Loucy (cell line): Measurements from ENCODE around the gene CDC42BPA.

Source experiments
- H2AFZ ChIP-seq: fragments of 200-600 bp; sonication (generic); 2 replicates; pipeline ENCODE4 v1.6.0; 2016; ENCODE audit warnings: antibody characterized with exemption, mild to moderate bottlenecking, low read length, moderate library complexity
- H3F3A ChIP-seq: fragments of 200-600 bp; 2 replicates; pipeline ENCODE4 v1.6.0; 2016; ENCODE audit warnings: antibody characterized with exemption, low read depth, mild to moderate bottlenecking
- H3K27me3 ChIP-seq: fragments of 200-600 bp; sonication (generic); 2 replicates; pipeline ENCODE4 v1.6.1; 2014; ENCODE audit warnings: low read length, mild to moderate bottlenecking; ENCODE audit not compliant: insufficient read depth, poor library complexity, severe bottlenecking
- H3K36me3 ChIP-seq: fragments of 200-600 bp; sonication (generic); 2 replicates; pipeline ENCODE4 v1.6.1; 2016; ENCODE audit warnings: low read length; ENCODE audit not compliant: insufficient read depth
- H3K4me1 ChIP-seq: fragments of 200-600 bp; sonication (generic); 2 replicates; pipeline ENCODE4 v1.5.1; 2014; ENCODE audit warnings: low read length, mild to moderate bottlenecking; ENCODE audit not compliant: insufficient read depth, poor library complexity, severe bottlenecking
- H3K4me2 ChIP-seq: fragments of 200-600 bp; sonication (generic); 2 replicates; pipeline ENCODE4 v1.6.0; 2014; ENCODE audit warnings: antibody characterized with exemption, low read length, low read depth, mild to moderate bottlenecking; ENCODE audit not compliant: poor library complexity, severe bottlenecking
- H3K4me3 ChIP-seq: fragments of 200-600 bp; sonication (generic); 2 replicates; pipeline ENCODE4 v1.5.1; 2014; ENCODE audit warnings: low read length, mild to moderate bottlenecking, mixed read lengths; ENCODE audit not compliant: poor library complexity, severe bottlenecking
- H3K79me2 ChIP-seq: fragments of 200-600 bp; sonication (generic); 2 replicates; pipeline ENCODE4 v1.6.1; 2014; ENCODE audit warnings: low read length; ENCODE audit not compliant: insufficient read depth
- H3K9ac ChIP-seq: fragments of 200-600 bp; sonication (generic); 2 replicates; pipeline ENCODE4 v1.6.0; 2014; ENCODE audit warnings: mild to moderate bottlenecking, low read depth, low read length, moderate library complexity; ENCODE audit not compliant: poor library complexity, severe bottlenecking
- H3K9me2 ChIP-seq: fragments of 200-600 bp; sonication (generic); replicated peaks from 2 replicates; pipeline ENCODE4 v1.6.1; 2016; ENCODE audit warnings: low read depth, low read length, mixed read lengths
- H3K9me3 ChIP-seq: fragments of 200-600 bp; sonication (generic); 2 replicates; pipeline ENCODE4 v1.6.1; 2014; ENCODE audit warnings: mild to moderate bottlenecking, antibody characterized with exemption, low read length, low read depth; ENCODE audit not compliant: insufficient read depth
- H4K20me1 ChIP-seq: fragments of 200-600 bp; sonication (generic); 2 replicates; pipeline ENCODE4 v1.6.0; 2014; ENCODE audit warnings: antibody characterized with exemption, low read length, mild to moderate bottlenecking; ENCODE audit not compliant: insufficient read depth, poor library complexity, severe bottlenecking
- CTCF ChIP-seq: fragments of 200-600 bp; sonication (generic); conservative IDR thresholded peaks from 2 replicates; pipeline ENCODE4 v1.5.1; 2014; ENCODE audit warnings: mild to moderate bottlenecking, antibody characterized with exemption, low read length
- EZH2phosphoT487 ChIP-seq: fragments of 200-600 bp; IDR thresholded peaks from 2 replicates; pipeline ENCODE4 v1.6.1; 2018; ENCODE audit warnings: antibody characterized with exemption, mild to moderate bottlenecking, moderate library complexity, borderline replicate concordance

Gene CDC42BPA

GRCh38 chr1:226942392-226942791, 375.9 kb downstream of the CDC42BPA start:
- peaks cover 3% of the 10 kb centered on the region for H4K20me1 ChIP-seq
- H2AFZ ChIP-seq, result no peak overlapping the region
- peak overlapping the region; percentile 93 for H3K4me2 ChIP-seq
- H3K4me3 ChIP-seq, result peak overlapping the region; percentile 88
- peaks cover 72% of the 10 kb centered on the region for H3K4me1 ChIP-seq
- H3F3A ChIP-seq, result no peaks in the 10 kb centered on the region
- no peaks in the 10 kb centered on the region for H3K9me3 ChIP-seq
- no peaks in the 10 kb centered on the region for H3K27me3 ChIP-seq
- peaks cover 71% of the 10 kb centered on the region for H3K79me2 ChIP-seq
- no peak for TF ChIP-seq CTCF
- TF ChIP-seq EZH2phosphoT487, result no peak
- no peaks in the 10 kb centered on the region for H3K9me2 ChIP-seq
- no peak overlapping the region for H3K9ac ChIP-seq
- no peaks in the 10 kb centered on the region for H3K36me3 ChIP-seq

GRCh38 chr1:226940806-226941067, 377.6 kb downstream of the CDC42BPA start:
- no peak for TF ChIP-seq CTCF
- TF ChIP-seq EZH2phosphoT487, result no peak

GRCh38 chr1:226940029-226940805, 378.1 kb downstream of the CDC42BPA start, which contains the start of gene COQ8A:
TSS of gene COQ8A (plus strand) at chr1:226940294. CDS start at chr1:226961386, 21,092 bp downstream.
- no peaks in the 10 kb centered on the region for H3K9me2 ChIP-seq
- peaks cover 7% of the 10 kb centered on the region; the same call in 1 of the 2 replicates for H3K9me3 ChIP-seq
- peak within 1 kb of the TSS; percentile 92 for H3K9ac ChIP-seq
- peaks cover 56% of the 10 kb centered on the region for H3K4me1 ChIP-seq
- peaks cover 50% of the 10 kb centered on the region for H3K79me2 ChIP-seq
- peak within 1 kb of the TSS; percentile 80 for H2AFZ ChIP-seq
- TF ChIP-seq EZH2phosphoT487, result no peak
- TF ChIP-seq CTCF, result no peak
- peaks cover 3% of the 10 kb centered on the region for H4K20me1 ChIP-seq
- no peaks in the 10 kb centered on the region for H3F3A ChIP-seq
- H3K27me3 ChIP-seq, result no peaks in the 10 kb centered on the region
- H3K36me3 ChIP-seq, result no peaks in the 10 kb centered on the region
- peak within 1 kb of the TSS; percentile 88 for H3K4me3 ChIP-seq
- peak within 1 kb of the TSS; percentile 93 for H3K4me2 ChIP-seq

More at GRCh38 chr1:226940806-226941067, 377.6 kb downstream of the CDC42BPA start:
- Histone ChIP-seq H3K79me2 (peaks cover 55% of the 10 kb centered on the region), H2AFZ (peak overlapping the region; percentile 75; the same call in 1 of the 2 replicates), H3K9me2 (no peaks in the 10 kb centered on the region), H3F3A (no peaks in the 10 kb centered on the region), H3K27me3 (no peaks in the 10 kb centered on the region), H3K4me3 (peak overlapping the region; percentile 88), H3K9me3 (peaks cover 2% of the 10 kb centered on the region; the same call in 1 of the 2 replicates), H3K4me2 (peak overlapping the region; percentile 93), H3K4me1 (peaks cover 61% of the 10 kb centered on the region), H3K36me3 (no peaks in the 10 kb centered on the region), H3K9ac (peak overlapping the region; percentile 83), H4K20me1 (peaks cover 3% of the 10 kb centered on the region)
